Measurements from ENCODE around the gene KLHDC10. TPM values are rescaled to one million over a fixed set of nuclear protein-coding genes. Genes with fewer than 3 reads are reported as not detected.

KLHDC10 gene, protein sequence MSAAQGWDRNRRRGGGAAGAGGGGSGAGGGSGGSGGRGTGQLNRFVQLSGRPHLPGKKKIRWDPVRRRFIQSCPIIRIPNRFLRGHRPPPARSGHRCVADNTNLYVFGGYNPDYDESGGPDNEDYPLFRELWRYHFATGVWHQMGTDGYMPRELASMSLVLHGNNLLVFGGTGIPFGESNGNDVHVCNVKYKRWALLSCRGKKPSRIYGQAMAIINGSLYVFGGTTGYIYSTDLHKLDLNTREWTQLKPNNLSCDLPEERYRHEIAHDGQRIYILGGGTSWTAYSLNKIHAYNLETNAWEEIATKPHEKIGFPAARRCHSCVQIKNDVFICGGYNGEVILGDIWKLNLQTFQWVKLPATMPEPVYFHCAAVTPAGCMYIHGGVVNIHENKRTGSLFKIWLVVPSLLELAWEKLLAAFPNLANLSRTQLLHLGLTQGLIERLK
- total RNA-seq (2022; extraction: Qiagen RNA extraction; ENCODE audit: low read depth) = 11.4 to 17.9 TPM (median 14.7 TPM) in 5 replicates

DNA sequence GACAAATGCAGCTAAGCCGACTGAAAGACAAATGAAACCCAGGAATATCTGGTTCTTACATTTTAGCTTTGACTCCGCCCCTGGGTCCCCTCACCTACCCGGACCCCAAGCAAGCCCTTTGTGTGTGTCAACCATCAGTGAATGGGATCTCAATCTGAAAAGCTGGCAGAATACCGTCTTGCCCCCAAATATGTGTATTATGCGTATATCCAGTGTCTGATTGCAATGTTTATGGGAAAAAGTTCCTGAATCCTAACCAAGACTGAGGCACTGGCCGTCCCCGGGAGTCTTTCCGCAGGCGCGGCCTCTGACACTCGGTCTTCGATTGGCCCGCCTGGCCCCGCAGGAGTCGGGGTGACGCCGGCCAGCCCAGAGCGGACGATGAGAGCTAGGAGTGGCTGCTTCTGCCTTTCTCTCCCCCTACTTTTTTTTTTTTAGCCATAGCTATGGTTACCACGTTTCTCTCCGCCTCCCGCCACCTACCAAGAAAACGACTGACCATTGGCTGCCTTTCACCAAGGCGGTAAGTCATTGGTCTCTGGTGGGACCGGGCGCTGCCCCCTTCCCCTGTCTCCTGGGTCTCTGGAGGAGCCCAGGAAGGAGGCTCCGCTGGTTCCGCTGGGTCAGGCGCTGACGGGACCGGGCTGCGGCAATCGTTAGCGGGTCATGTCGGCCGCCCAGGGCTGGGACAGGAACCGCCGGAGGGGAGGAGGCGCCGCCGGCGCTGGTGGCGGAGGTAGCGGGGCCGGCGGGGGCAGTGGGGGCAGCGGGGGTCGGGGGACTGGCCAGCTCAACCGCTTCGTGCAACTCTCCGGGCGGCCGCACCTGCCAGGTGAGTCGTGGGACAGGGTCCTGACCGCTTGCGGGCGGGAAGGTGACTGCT is at the start of gene KLHDC10:
Gene KLHDC10, plus strand, starts transcription at position 557 of the 883 bp plus-strand sequence. Its CDS starts 110 bp downstream, at position 667.

Other genes with a start within 250 kb of the KLHDC10 start
- gene UBE2H, start 117.6 kb upstream of the KLHDC10 start, total RNA-seq (2022; extraction: Qiagen RNA extraction; ENCODE audit: low read depth) = 61.4 to 79.8 TPM (median 78.9 TPM) in 5 replicates
- 26.7 to 28.4 TPM (median 27.1 TPM) in 5 replicates for gene ZC3HC1, start 19.2 kb upstream of the KLHDC10 start, total RNA-seq (2022; extraction: Qiagen RNA extraction; ENCODE audit: low read depth)
- 13.9 to 18.3 TPM (median 15.6 TPM) in 5 replicates for gene TMEM209, start 134.9 kb downstream of the KLHDC10 start, total RNA-seq (2022; extraction: Qiagen RNA extraction; ENCODE audit: low read depth)
- not detected in 5 replicates for gene SSMEM1, start 137.3 kb downstream of the KLHDC10 start, total RNA-seq (2022; extraction: Qiagen RNA extraction; ENCODE audit: low read depth)
- 0.08 to 0.20 TPM (median 0.09 TPM) in 3 of 5 replicates, not detected in the others for gene CPA2, start 196.3 kb downstream of the KLHDC10 start, total RNA-seq (2022; extraction: Qiagen RNA extraction; ENCODE audit: low read depth)
- gene CPA4, start 222.6 kb downstream of the KLHDC10 start, total RNA-seq (2022; extraction: Qiagen RNA extraction; ENCODE audit: low read depth) = 5.8 to 8.1 TPM (median 6.5 TPM) in 5 replicates

All from A549 treated with CpdA at 1 μM for 4 hours (cell line).